HCT116 (cell line): ENCODE results near the gene SPHK1. TPM values are rescaled to one million over a fixed set of nuclear protein-coding genes. Genes with fewer than 3 reads are reported as not detected.

Source experiments
- ATAC-seq: fragments of 200-7000 bp; cut with Tn5 transposase; 2 replicates; pipeline ENCODE4 v1.9.1; 2020; ENCODE audit warnings: mild to moderate bottlenecking, moderate library complexity
- BruUV-seq: library from RNA; stranded (reverse); fragments of 400-500 nt; replicated peaks from 2 replicates; lab custom pipeline; 2021; lab: Mats Ljungman, UMichigan
- CTCF ChIA-PET: fragments of 300-600 bp; sonication (Branson Sonifier 250); formaldehyde crosslinking; loops from one replicate; lab custom pipeline; 2021; ENCODE audit warnings: antibody characterized with exemption; lab: Charles Lee
- POLR2A ChIA-PET: fragments of 300-600, 350-600 bp; sonication (Branson Sonifier 250); formaldehyde crosslinking; loops from one replicate; lab custom pipeline; 2021; ENCODE audit warnings: antibody characterized with exemption; lab: Charles Lee
- RAD21 ChIA-PET, 2 experiments: fragments of 300-600 bp; sonication (Branson Sonifier 250); formaldehyde crosslinking; loops; one replicate each; lab custom pipeline; 2023; ENCODE audit warnings: low total read pairs in 2 of 2; ENCODE audit not compliant: uncharacterized antibody in 2 of 2, unreplicated experiment in 2 of 2, low non-redundant PET in 1 of 2; lab: Charles Lee
- DNase-seq: peaks from one replicate; pipeline ENCODE4 v3.0.0-alpha.2; 2010; ENCODE audit warnings: low read depth, low spot score
- H2AFZ ChIP-seq: fragments of 200-600 bp; shearing (Covaris generic), sonication (generic); 2 replicates; pipeline ENCODE4 v1.6.1; 2017; ENCODE audit warnings: low read depth, mixed run types, mixed read lengths, antibody characterized with exemption, low read length; ENCODE audit not compliant: poor library complexity, severe bottlenecking
- H3K27ac ChIP-seq: 2 replicates; pipeline ENCODE4 v1.5.1; 2012; ENCODE audit warnings: low read depth, low read length
- H3K27me3 ChIP-seq: fragments of 200-600 bp; sonication (generic); 2 replicates; pipeline ENCODE4 v1.6.1; 2016; ENCODE audit warnings: mixed run types, low read length, mixed read lengths; ENCODE audit not compliant: insufficient read depth
- H3K36me3 ChIP-seq, 2 experiments: fragments of 200-500 bp in 1 of 2; fragments of 200-600 bp in 1 of 2; sonication (Bioruptor generic) in 1 of 2; sonication (generic) in 1 of 2; 2 replicates each; pipeline versions ENCODE4 v1.5.1 to v1.6.1; 2014 to 2016; ENCODE audit warnings: low read length in 2 of 2, inconsistent platforms in 1 of 2, mixed read lengths in 1 of 2, mixed run types in 1 of 2; ENCODE audit not compliant: insufficient read depth in 2 of 2, control insufficient read depth in 1 of 2
- H3K4me1 ChIP-seq, 2 experiments: fragments of 200-600 bp in 1 of 2; sonication (generic) in 1 of 2; 2 replicates each; pipeline versions ENCODE4 v1.5.1 to v1.6.1; 2012 to 2017; ENCODE audit warnings: low read length in 2 of 2, inconsistent platforms in 1 of 2, mild to moderate bottlenecking in 1 of 2, mixed read lengths in 1 of 2, mixed run types in 1 of 2, moderate library complexity in 1 of 2; ENCODE audit not compliant: insufficient read depth in 2 of 2, control insufficient read depth in 1 of 2
- H3K4me2 ChIP-seq: fragments of 200-600 bp; sonication (generic); 2 replicates; pipeline ENCODE4 v1.6.1; 2017; ENCODE audit warnings: mixed run types, low read length, mixed read lengths
- H3K4me3 ChIP-seq, 2 experiments: fragments of 200-600 bp in 1 of 2; sonication (generic) in 1 of 2; replicated peaks in 1 of 2; 2 replicates each; pipeline ENCODE4 v1.5.1; 2011 to 2016; ENCODE audit warnings: low read length in 2 of 2, control low read depth in 1 of 2, low read depth in 1 of 2, mild to moderate bottlenecking in 1 of 2, mixed read lengths in 1 of 2, mixed run types in 1 of 2
- H3K79me2 ChIP-seq: fragments of 200-600 bp; sonication (generic); 2 replicates; pipeline ENCODE4 v1.6.1; 2017; ENCODE audit warnings: mild to moderate bottlenecking, mixed run types, low read length, moderate library complexity, mixed read lengths; ENCODE audit not compliant: insufficient read depth
- H3K9ac ChIP-seq: fragments of 200-600 bp; sonication (generic); 2 replicates; pipeline ENCODE4 v1.6.1; 2016; ENCODE audit warnings: low read length, mixed read lengths
- H3K9me2 ChIP-seq: fragments of 200-600 bp; sonication (generic), shearing (Covaris generic); 2 replicates; pipeline ENCODE4 v1.6.1; 2017; ENCODE audit warnings: mixed run types, mild to moderate bottlenecking, moderate library complexity; ENCODE audit not compliant: insufficient read depth
- H3K9me3 ChIP-seq, 2 experiments: fragments of 200-500 bp in 1 of 2; fragments of 200-600 bp in 1 of 2; sonication (Bioruptor generic) in 1 of 2; sonication (generic) in 1 of 2; 2 replicates each; pipeline ENCODE4 v1.6.1; 2014 to 2017; ENCODE audit warnings: low read length in 2 of 2, mixed read lengths in 2 of 2, inconsistent platforms in 1 of 2, low read depth in 1 of 2, mild to moderate bottlenecking in 1 of 2, mixed run types in 1 of 2, moderate library complexity in 1 of 2; ENCODE audit not compliant: control insufficient read depth in 1 of 2, insufficient read depth in 1 of 2
- H4K20me1 ChIP-seq: fragments of 200-600 bp; sonication (generic), shearing (Covaris generic); 2 replicates; pipeline ENCODE4 v1.6.1; 2017; ENCODE audit warnings: mixed run types, mild to moderate bottlenecking, moderate library complexity; ENCODE audit not compliant: insufficient read depth
- CEBPB ChIP-seq: IDR thresholded peaks from 2 replicates; pipeline ENCODE4 v1.6.1; 2012; ENCODE audit warnings: low read depth
- ELF1 ChIP-seq: IDR thresholded peaks from 2 replicates; pipeline ENCODE4 v1.6.1; 2012; ENCODE audit warnings: low read depth, borderline replicate concordance
- EZH2 ChIP-seq: fragments of 200-600 bp; sonication (generic); IDR thresholded peaks from 2 replicates; pipeline ENCODE4 v1.6.1; 2017; ENCODE audit warnings: antibody characterized with exemption, mixed run types
- EZH2phosphoT487 ChIP-seq: fragments of 200-600 bp; IDR thresholded peaks from 2 replicates; pipeline ENCODE4 v1.6.1; 2018; ENCODE audit warnings: antibody characterized with exemption, borderline replicate concordance
- FOSL1 ChIP-seq: IDR thresholded peaks from 2 replicates; pipeline ENCODE4 v1.6.1; 2012; ENCODE audit warnings: low read depth
- JUND ChIP-seq: IDR thresholded peaks from 2 replicates; pipeline ENCODE4 v1.6.1; 2012
- POLR2A ChIP-seq: IDR thresholded peaks from 2 replicates; pipeline ENCODE4 v1.7.0; 2011; ENCODE audit warnings: borderline replicate concordance; ENCODE audit not compliant: insufficient read depth, insufficient read length; ENCODE audit errors: extremely low read depth
- POLR2AphosphoS5 ChIP-seq: IDR thresholded peaks from 2 replicates; pipeline ENCODE4 v1.6.1; 2011; ENCODE audit warnings: mild to moderate bottlenecking, low read depth, low read length, moderate library complexity
- REST ChIP-seq: IDR thresholded peaks from 2 replicates; pipeline ENCODE4 v1.6.1; 2012; ENCODE audit warnings: low read depth
- SIN3A ChIP-seq: IDR thresholded peaks from 2 replicates; pipeline ENCODE4 v1.6.1; 2012; ENCODE audit warnings: low read depth
- SP1 ChIP-seq: IDR thresholded peaks from 2 replicates; pipeline ENCODE4 v1.6.1; 2012; ENCODE audit warnings: low read depth
- SRF ChIP-seq: IDR thresholded peaks from 2 replicates; pipeline ENCODE4 v1.6.1; 2012; ENCODE audit warnings: low read depth
- TCF7L2 ChIP-seq: IDR thresholded peaks from 2 replicates; pipeline ENCODE4 v1.7.0; 2011; ENCODE audit warnings: borderline replicate concordance, inconsistent platforms; ENCODE audit not compliant: insufficient read depth, insufficient read length; ENCODE audit errors: extremely low read depth
- YY1 ChIP-seq: IDR thresholded peaks from 2 replicates; pipeline ENCODE4 v1.6.1; 2011; ENCODE audit warnings: low read length, low read depth, moderate library complexity, mild to moderate bottlenecking; ENCODE audit not compliant: insufficient replicate concordance; ENCODE audit errors: extremely low read depth
- ZFX ChIP-seq: fragments of 450-650 bp; IDR thresholded peaks from 2 replicates; pipeline ENCODE4 v1.6.1; 2017
- ZNF274 ChIP-seq: fragments of 200-500 bp; sonication (Bioruptor generic); IDR thresholded peaks from 2 replicates; pipeline ENCODE4 v1.6.1; 2014; ENCODE audit warnings: mild to moderate bottlenecking, low read depth, low read length, inconsistent platforms
- intact Hi-C: fragments of 100-400 bp; cut with micrococcal nuclease; formaldehyde crosslinking; loops from 2 replicates; pipeline ENCODE4 v1.10.0; 2022
- total RNA-seq: library from RNA; stranded (reverse); gene quantifications from one replicate; pipeline ENCODE4 v1.2.1, GENCODE V29; 2021; ENCODE audit not compliant: unreplicated experiment
- TF ChIP-seq, protein P1 (sequence below), 3 experiments: fragments of 200-600 bp in 1 of 3; sonication (generic) in 1 of 3; IDR thresholded peaks in 2 of 3; conservative IDR thresholded peaks in 1 of 3; 2 replicates each; pipeline ENCODE4 v1.5.1; 2012 to 2017; ENCODE audit warnings: low read depth in 2 of 3, low read length in 2 of 3, antibody characterized with exemption in 1 of 3, borderline replicate concordance in 1 of 3, control low read depth in 1 of 3, mild to moderate bottlenecking in 1 of 3, mixed read lengths in 1 of 3, mixed run types in 1 of 3, moderate library complexity in 1 of 3; ENCODE audit not compliant: insufficient read depth in 1 of 3
- TF ChIP-seq, protein P2 (sequence below): IDR thresholded peaks from 2 replicates; pipeline ENCODE4 v1.6.1; 2012
- TF ChIP-seq, protein P3 (sequence below): IDR thresholded peaks from 2 replicates; pipeline ENCODE4 v1.6.1; 2011; ENCODE audit warnings: mild to moderate bottlenecking, low read length, moderate library complexity; ENCODE audit not compliant: insufficient replicate concordance; ENCODE audit errors: extremely low read depth
- TF ChIP-seq, protein P4 (sequence below): IDR thresholded peaks from 2 replicates; pipeline ENCODE4 v1.6.1; 2012

Gene SPHK1
- total RNA-seq, 1 experiment from 2014 or later, result 4.6 TPM

DNA sequence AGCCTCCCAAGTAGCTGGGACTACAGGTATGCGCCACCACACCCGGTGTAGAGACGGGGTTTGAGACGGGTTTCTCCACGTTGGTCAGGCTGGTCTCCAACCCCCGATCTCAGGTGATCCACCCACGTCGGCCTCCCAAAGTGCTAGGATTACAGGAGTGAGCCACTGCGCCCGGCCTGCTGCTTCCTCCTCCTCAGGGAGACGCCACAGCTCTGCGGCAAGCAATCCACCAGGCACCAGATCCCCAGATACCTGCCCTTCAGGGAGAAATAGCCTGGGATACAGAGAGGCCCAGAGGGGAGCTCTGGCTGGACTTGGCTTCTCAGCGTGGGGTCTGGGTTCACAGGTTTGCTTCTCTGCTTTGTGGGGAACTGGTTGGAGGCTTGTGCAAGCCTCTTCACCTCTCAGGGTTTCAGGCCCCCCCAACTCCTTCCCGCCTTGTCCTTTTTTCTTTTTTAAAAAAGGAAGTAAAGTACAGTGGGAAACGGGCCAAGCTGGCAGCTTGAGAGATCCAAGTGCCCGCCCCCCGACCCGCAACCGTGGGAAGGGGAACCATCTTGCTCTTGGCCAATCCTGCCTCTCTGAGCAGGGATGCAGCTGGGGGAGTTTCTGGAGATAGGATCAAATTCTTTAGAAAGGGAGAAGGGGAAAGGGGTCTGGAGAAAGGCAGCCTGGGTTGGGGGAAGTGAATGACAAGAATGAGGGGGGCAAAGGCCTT is 2.6 kb upstream of the SPHK1 start:
- no TSS peak for BruUV-seq
- no peak overlapping the region for H3K9ac ChIP-seq

More for the DNA sequence above, 2.6 kb upstream of the SPHK1 start:
- ATAC-seq (no peak), DNase-seq (no peak)
- POLR2A ChIA-PET, result no interaction called here
- Histone ChIP-seq H2AFZ (no peak overlapping the region), H4K20me1 (no peaks in the 10 kb centered on the region), H3K9me2 (no peaks in the 10 kb centered on the region), H3K27me3 (peaks cover 11% of the 10 kb centered on the region; the same call in 1 of the 2 replicates), H3K4me2 (no peak overlapping the region), H3K36me3 (no peaks in the 10 kb centered on the region), H3K4me3 (no peak overlapping the region), H3K79me2 (no peaks in the 10 kb centered on the region), H3K27ac (no peak overlapping the region), H3K4me1 (peaks cover 26 to 41% of the 10 kb centered on the region in 2 experiments), H3K9me3 (no peaks in the 10 kb centered on the region)
- no peak for TF ChIP-seq ELF1
- no peak for TF ChIP-seq CEBPB
- no peak for TF ChIP-seq POLR2A
- TF ChIP-seq ZFX, result no peak
- no peak for TF ChIP-seq ZNF274
- TF ChIP-seq, protein P1, sequence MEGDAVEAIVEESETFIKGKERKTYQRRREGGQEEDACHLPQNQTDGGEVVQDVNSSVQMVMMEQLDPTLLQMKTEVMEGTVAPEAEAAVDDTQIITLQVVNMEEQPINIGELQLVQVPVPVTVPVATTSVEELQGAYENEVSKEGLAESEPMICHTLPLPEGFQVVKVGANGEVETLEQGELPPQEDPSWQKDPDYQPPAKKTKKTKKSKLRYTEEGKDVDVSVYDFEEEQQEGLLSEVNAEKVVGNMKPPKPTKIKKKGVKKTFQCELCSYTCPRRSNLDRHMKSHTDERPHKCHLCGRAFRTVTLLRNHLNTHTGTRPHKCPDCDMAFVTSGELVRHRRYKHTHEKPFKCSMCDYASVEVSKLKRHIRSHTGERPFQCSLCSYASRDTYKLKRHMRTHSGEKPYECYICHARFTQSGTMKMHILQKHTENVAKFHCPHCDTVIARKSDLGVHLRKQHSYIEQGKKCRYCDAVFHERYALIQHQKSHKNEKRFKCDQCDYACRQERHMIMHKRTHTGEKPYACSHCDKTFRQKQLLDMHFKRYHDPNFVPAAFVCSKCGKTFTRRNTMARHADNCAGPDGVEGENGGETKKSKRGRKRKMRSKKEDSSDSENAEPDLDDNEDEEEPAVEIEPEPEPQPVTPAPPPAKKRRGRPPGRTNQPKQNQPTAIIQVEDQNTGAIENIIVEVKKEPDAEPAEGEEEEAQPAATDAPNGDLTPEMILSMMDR (IDR thresholded peaks at IDR 0.05 in 2 of 3, conservative IDR thresholded peaks at IDR 0.05 in 1 of 3; ENCODE audit: borderline replicate concordance in 1 of 3, insufficient read depth in 1 of 3, low read depth in 2 of 3, low read length in 2 of 3), result no peak
- TF ChIP-seq, protein P2, sequence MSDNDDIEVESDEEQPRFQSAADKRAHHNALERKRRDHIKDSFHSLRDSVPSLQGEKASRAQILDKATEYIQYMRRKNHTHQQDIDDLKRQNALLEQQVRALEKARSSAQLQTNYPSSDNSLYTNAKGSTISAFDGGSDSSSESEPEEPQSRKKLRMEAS, result no peak
- TF ChIP-seq JUND, result no peak
- no peak for TF ChIP-seq REST
- TF ChIP-seq, protein P3, sequence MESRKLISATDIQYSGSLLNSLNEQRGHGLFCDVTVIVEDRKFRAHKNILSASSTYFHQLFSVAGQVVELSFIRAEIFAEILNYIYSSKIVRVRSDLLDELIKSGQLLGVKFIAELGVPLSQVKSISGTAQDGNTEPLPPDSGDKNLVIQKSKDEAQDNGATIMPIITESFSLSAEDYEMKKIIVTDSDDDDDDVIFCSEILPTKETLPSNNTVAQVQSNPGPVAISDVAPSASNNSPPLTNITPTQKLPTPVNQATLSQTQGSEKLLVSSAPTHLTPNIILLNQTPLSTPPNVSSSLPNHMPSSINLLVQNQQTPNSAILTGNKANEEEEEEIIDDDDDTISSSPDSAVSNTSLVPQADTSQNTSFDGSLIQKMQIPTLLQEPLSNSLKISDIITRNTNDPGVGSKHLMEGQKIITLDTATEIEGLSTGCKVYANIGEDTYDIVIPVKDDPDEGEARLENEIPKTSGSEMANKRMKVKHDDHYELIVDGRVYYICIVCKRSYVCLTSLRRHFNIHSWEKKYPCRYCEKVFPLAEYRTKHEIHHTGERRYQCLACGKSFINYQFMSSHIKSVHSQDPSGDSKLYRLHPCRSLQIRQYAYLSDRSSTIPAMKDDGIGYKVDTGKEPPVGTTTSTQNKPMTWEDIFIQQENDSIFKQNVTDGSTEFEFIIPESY, result no peak
- TF ChIP-seq YY1, result no peak
- TF ChIP-seq EZH2phosphoT487, result no peak
- no peak for TF ChIP-seq SIN3A
- no peak for TF ChIP-seq FOSL1
- TF ChIP-seq, protein P4, sequence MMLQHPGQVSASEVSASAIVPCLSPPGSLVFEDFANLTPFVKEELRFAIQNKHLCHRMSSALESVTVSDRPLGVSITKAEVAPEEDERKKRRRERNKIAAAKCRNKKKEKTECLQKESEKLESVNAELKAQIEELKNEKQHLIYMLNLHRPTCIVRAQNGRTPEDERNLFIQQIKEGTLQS, result no peak
- TF ChIP-seq EZH2, result no peak
- no peak for TF ChIP-seq SP1
- TF ChIP-seq SRF, result no peak
- no peak for TF ChIP-seq TCF7L2
- no peak for TF ChIP-seq POLR2AphosphoS5
- intact Hi-C loops, result no loop called here
- RAD21 ChIA-PET, result no interaction called here
- CTCF ChIA-PET, result interaction anchor here (3.0 to 5.3 kb wide), 2 partner anchors 11 to 17 kb away, joined by 19 to 40 read pairs; no protein-coding TSS in a partner anchor
